ENCODE data around the gene MAPKAPK5.
"Not testable (repeated sequence)": the region's sequence is repeated elsewhere in the genome, so short reads cannot be mapped to it uniquely, and the experiment has no call there.

DNA sequence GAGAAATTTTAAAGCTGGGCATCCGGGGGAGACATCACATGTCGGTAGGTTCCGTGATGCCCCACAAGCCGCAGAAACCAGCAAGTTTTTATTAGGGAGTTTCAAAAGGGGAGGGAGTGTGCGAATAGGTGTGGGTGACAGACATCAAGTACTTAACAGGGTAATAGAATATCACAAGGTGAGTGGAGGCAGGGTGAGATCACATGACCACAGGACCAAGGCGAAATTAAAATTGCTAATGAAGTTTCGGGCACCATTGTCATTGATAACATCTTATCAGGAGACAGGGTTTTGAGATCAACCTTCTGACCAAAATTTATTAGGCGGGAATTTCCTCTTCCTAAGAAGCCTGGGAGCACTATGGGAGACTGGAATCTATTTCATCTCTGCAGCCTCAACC, 21.2 kb upstream of the MAPKAPK5 start:
- TF ChIP-seq CTCF (conservative IDR thresholded peaks at IDR 0.05); ZFX (IDR thresholded peaks at IDR 0.05): not testable (repeated sequence)

Data from C4-2B (cell line).